ENCODE measurements around the gene ABHD1.
"Not testable (repeated sequence)": the region's sequence is repeated elsewhere in the genome, so short reads cannot be mapped to it uniquely, and the experiment has no call there.

ABHD1 gene

DNA sequence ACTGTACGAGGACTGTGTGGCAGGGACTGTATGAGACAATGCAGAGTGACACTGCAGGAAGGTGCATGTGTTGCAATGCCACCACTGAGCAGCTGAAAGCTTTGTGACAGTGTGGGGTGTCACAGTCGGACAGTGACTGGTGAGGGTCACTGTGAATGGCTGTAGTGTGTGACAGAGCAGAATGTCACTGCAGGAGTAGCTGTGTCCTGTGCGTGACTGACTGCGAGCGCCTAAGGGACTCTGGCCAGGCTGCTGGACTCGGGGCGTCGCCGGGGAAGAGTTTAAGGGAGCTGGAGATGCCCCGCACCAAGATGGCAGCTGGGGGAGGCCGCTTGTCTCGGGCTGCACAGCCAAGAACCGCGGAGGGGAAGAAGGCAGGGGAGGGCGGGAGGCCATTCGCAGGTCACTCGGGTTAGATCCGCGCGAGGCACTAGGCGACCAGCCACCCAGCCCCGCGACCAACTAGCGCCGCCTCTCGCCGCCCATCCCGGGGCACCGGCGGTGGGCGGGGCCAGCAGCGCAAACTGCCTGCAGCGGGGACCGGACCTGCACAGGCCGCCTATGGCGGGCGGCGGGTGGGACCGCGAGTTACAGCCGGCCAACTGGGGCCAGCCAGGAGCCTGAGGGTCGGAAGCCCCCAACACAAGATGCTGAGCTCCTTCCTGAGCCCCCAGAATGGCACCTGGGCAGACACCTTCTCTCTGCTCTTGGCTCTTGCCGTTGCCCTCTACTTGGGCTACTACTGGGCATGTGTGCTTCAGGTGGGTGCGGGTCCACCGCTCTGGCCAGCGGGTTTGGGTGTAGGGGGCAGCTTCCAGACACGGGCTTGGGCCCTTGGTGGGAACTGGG lies at the start of gene ABHD1:
Gene ABHD1 (plus strand): TSS at position 514 of the 849 bp plus-strand sequence. CDS start 134 bp downstream, at position 648.
- peak; percentile 51 for DNase-seq

GRCh38 chr2:27074738-27075565 lies 48.7 kb upstream of the ABHD1 start:
- peak; percentile 41 for DNase-seq

DNA sequence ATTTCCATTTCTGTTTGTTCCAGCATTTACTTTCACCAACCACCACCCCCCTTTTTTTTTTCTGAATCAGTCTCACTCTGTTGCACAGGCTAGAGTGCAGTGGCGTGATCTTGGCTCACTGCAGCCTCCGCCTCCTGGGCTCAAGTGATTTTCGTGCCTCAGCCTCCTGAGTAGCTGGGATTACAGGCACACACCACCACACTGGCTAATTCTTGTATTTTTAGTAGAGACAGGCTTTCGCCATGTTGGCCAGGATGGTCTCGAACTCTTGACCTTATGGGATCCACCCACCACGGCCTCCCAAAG lies 48.1 kb upstream of the ABHD1 start:
- not testable (repeated sequence) for DNase-seq

GRCh38 chr2:27076323-27076722 lies 47.3 kb upstream of the ABHD1 start:
- DNase-seq = no peak

GRCh38 chr2:27077231-27077630 lies 46.4 kb upstream of the ABHD1 start:
- no peak for DNase-seq

GRCh38 chr2:27078267-27079194 lies 45.1 kb upstream of the ABHD1 start, which contains the start of gene EMILIN1:
EMILIN1 (plus strand) TSS chr2:27078615; CDS start chr2:27079066, 451 bp downstream.
- DNase-seq = no peak

DNA sequence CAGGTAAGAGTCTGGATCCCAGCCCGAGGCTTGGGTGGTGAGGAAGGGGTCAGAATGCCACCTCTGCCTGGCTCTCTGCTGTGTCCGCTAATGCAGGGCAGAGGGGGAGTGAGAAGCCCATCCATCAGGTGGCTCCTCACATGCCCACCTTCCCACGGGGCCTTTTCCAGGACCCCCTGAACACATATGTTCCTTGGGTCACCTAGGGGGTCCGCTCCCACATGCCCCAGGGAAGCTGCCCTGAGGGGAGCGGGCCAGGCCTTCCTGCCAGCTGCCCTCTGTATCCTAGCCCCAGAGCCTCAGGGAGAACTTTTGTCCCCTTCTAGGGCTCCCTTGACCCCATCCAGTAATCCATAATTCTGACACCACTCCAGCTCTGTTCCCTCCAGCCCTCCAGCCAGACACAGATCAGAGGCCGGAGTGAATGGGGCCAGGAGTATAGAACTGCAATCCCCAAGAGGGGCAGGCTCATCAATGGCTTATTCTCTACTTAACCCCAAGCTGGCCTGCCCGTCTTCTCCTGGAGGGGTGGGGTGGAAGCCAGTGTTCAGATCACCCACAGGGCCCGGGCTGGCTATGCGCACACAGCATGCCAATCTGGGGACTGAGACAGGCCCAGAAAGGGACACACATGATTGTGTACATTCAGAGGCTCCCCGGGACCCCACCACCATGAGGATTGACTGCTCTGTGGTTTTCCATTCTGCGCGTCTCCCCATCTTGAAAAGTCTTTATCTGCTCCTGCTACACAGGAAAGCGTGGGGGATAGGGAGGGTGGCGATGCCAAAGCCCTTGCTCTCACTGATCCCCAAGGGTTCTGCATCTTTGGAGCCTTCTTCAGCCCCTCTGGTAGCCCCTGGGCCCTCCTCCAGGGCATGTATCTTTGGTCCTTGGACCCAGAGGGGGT lies 44.1 kb upstream of the ABHD1 start:
- no peak for DNase-seq

- no peak for DNase-seq
These were observed 43.5 kb upstream of the ABHD1 start for GRCh38 chr2:27080140-27080469.

GRCh38 chr2:27080603-27080936 lies 43.0 kb upstream of the ABHD1 start:
- no peak for DNase-seq

GRCh38 chr2:27081984-27082772 lies 41.4 kb upstream of the ABHD1 start:
- no peak for DNase-seq

DNA sequence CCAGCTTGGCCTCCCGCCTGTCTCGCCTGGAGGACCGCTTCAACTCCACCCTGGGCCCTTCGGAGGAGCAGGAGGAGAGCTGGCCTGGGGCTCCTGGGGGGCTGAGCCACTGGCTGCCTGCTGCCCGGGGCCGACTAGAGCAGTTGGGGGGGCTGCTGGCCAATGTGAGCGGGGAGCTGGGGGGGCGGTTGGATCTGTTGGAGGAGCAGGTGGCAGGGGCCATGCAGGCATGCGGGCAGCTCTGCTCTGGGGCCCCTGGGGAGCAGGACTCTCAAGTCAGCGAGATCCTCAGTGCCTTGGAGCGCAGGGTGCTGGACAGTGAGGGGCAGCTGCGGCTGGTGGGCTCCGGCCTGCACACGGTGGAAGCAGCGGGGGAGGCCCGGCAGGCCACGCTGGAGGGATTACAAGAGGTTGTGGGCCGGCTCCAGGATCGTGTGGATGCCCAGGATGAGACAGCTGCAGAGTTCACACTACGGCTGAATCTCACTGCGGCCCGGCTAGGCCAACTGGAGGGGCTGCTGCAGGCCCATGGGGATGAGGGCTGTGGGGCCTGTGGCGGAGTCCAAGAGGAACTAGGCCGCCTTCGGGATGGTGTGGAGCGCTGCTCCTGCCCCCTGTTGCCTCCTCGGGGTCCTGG lies 40.7 kb upstream of the ABHD1 start:
- DNase-seq = no peak

GRCh38 chr2:27083410-27084296 lies 40.0 kb upstream of the ABHD1 start:
- DNase-seq = no peak

DNA sequence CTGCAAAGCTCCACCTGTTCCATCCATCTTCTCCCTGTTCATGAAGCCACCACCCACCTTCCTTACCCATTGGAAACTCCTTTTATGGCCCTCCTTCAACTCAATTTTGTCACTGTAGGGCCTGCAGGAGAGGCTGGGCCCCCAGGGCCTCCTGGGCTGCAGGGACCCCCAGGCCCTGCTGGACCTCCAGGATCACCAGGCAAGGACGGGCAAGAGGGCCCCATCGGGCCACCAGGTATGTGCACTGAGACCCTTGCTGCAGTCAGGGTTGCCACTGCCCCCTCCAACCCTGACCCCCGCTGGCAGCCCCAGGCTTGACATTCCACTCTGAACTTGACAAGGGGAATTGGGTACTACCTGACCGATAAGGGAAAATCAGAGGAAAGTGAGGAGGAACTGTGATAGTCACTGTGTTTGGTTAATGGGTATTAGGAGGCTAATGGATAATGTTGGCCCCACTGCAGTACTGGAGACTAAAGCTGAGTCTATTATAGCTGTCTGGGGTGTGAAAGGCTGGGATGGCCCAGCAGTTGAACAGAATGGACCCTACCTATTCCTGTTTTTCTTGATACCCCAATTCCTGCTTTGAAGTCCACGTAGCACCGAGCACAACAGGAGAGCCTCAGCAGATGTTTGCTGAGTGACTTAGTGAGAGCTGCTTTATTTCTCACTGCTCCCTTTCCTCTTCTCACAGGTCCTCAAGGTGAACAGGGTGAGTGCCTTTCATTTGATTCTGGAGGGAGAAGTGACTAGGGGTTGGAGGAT lies 39.1 kb upstream of the ABHD1 start:
- DNase-seq = no peak

- no peak for DNase-seq
These were observed 38.4 kb upstream of the ABHD1 start for GRCh38 chr2:27085062-27085672.

DNA sequence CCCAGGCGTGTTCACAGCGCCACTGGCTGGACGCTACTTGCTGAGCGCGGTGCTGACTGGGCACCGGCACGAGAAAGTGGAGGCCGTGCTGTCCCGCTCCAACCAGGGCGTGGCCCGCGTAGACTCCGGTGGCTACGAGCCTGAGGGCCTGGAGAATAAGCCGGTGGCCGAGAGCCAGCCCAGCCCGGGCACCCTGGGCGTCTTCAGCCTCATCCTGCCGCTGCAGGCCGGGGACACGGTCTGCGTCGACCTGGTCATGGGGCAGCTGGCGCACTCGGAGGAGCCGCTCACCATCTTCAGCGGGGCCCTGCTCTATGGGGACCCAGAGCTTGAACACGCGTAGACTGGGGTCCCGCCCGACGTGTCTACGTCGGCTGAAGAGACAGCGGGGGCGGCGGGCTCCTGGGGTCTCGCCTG lies 37.9 kb upstream of the ABHD1 start:
- peak; percentile 62 for DNase-seq

DNA sequence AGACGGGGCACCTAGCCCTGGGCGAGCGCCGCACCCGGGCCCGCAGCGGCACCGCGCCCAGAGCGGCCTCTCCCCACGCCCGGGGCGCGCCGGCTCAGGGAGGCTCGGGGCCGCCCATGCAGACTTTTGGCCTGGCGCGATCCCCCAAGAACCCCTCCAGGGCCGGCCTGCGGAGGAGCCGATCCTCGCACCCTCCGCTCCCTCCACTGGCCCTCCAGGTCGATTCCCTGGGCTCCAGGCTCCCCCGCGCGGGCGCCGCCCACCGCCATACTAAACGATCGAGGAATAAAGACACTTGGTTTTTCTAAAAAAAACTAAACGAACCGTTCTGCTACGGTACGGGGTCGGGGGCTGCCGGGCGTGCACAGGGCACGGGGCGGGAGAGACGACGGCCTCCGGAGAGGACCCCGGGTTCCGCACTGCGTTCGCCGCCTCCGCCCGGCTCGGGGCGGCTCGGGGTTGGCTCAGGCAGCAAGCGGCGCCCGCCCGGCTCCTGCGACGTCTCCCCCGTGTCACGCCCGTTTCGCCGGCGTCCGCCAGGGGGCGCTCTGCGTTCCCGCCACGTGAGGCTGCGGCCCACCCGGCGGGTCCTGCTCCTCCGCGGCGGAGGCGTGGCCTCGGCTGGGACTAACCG lies 37.4 kb upstream of the ABHD1 start:
- peak; percentile 99 for DNase-seq

DNA sequence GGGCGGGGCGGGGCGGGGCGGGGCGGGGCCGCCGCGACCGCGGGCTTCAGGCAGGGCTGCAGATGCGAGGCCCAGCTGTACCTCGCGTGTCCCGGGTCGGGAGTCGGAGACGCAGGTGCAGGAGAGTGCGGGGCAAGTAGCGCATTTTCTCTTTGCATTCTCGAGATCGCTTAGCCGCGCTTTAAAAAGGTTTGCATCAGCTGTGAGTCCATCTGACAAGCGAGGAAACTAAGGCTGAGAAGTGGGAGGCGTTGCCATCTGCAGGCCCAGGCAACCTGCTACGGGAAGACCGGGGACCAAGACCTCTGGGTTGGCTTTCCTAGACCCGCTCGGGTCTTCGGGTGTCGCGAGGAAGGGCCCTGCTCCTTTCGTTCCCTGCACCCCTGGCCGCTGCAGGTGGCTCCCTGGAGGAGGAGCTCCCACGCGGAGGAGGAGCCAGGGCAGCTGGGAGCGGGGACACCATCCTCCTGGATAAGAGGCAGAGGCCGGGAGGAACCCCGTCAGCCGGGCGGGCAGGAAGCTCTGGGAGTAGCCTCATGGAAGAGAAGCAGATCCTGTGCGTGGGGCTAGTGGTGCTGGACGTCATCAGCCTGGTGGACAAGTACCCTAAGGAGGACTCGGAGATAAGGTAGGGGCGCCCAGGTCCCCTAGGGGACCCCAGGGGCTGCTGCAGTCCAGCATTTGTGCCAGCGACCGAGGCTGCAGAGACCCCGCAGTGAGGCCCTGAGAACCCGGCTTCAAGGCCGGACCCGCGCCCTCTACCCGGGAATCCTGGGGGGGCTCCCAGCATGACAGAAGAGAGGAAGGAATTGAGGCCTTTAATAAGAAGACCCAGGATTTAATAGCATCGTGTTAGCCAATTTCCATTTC lies 36.7 kb upstream of the ABHD1 start, which contains the start of gene KHK:
Gene KHK (plus strand): TSS at position 49 of the 870 bp plus-strand sequence. CDS start 488 bp downstream, at position 537.
- no peak for DNase-seq

Measured in activated CD4-positive, alpha-beta T cell treated with anti-CD3 and anti-CD28 coated beads, Interleukin-2, Interleukin-6, amounts not matched to agents 100 ng/mL and 50 ng/mL, durations not matched to agents 16 hours and 8 hours (primary cell).